K562 (cell line): Measurements from ENCODE around the gene CPT1C. TPM values are rescaled to one million over a fixed set of nuclear protein-coding genes. Genes with fewer than 3 reads are reported as not detected.
A peak's percentile ranks its signal among the peaks of the same experiment; 100 is the strongest.

ENCODE experiments used
- ATAC-seq: fragments of 200-7000 bp; cut with Tn5 transposase; 3 replicates; pipeline ENCODE4 v1.9.1; 2020; ENCODE audit warnings: moderate library complexity
- BruUV-seq: library from RNA; stranded (reverse); fragments of 400-500 nt; replicated peaks from 2 replicates; lab custom pipeline; 2021; lab: Mats Ljungman, UMichigan
- CTCF ChIA-PET: fragments of 300-600 bp; formaldehyde crosslinking; extraction: SDS; loops from one replicate; lab custom pipeline; 2021; ENCODE audit warnings: low intra/inter-chr PET ratio; lab: Yijun Ruan, JAX
- POLR2A ChIA-PET: fragments of 300-600, 350-650 bp; sonication (Branson Sonifier 250); formaldehyde crosslinking; extraction: SDS; loops from one replicate; lab custom pipeline; 2021; ENCODE audit warnings: antibody characterized with exemption, inconsistent platforms; lab: Yijun Ruan, JAX
- DNase-seq, 4 experiments: peaks; one replicate each; pipeline versions ENCODE4 v3.0.0 to v3.0.0-alpha.2; 2011 to 2018; ENCODE audit warnings: low spot score in 3 of 4, mixed read lengths in 3 of 4; ENCODE audit errors: extremely low read depth in 1 of 4
- FAIRE-seq: peaks from 2 replicates; lab custom pipeline; 2011; peaks lifted over from hg19 to GRCh38; lab: Jason Lieb, UNC
- H2AFZ ChIP-seq: 2 replicates; pipeline ENCODE4 v1.6.0; 2011; ENCODE audit warnings: low read depth, low read length, control low read depth, inconsistent platforms
- H3K27ac ChIP-seq: fragments of 200-600 bp; 3 replicates; pipeline ENCODE4 v1.8.0; 2011; ENCODE audit warnings: low read depth, mild to moderate bottlenecking, control low read depth, inconsistent platforms, low read length, moderate library complexity, mixed read lengths; ENCODE audit errors: extremely low read depth
- H3K27me3 ChIP-seq, 2 experiments: fragments of 300-600 bp in 1 of 2; 2 replicates in 1 of 2; 3 replicates in 1 of 2; pipeline versions ENCODE4 v1.6.0 to v1.8.0; 2011; ENCODE audit warnings: inconsistent platforms in 2 of 2, low read length in 2 of 2, mild to moderate bottlenecking in 1 of 2, mixed read lengths in 1 of 2, moderate library complexity in 1 of 2; ENCODE audit not compliant: control insufficient read depth in 2 of 2, insufficient read depth in 2 of 2
- H3K36me3 ChIP-seq: fragments of 300-600 bp; 3 replicates; pipeline ENCODE4 v1.8.0; 2011; ENCODE audit warnings: mild to moderate bottlenecking, low read length, inconsistent platforms; ENCODE audit not compliant: control insufficient read depth, insufficient read depth
- H3K4me1 ChIP-seq, 2 experiments: fragments of 200-600 bp in 1 of 2; replicated peaks in 1 of 2; 2 replicates in 1 of 2; 3 replicates in 1 of 2; pipeline versions ENCODE4 v1.5.1 to v1.8.0; 2011; ENCODE audit warnings: inconsistent platforms in 2 of 2, low read length in 2 of 2, mild to moderate bottlenecking in 1 of 2, mixed read lengths in 1 of 2, moderate library complexity in 1 of 2; ENCODE audit not compliant: control insufficient read depth in 2 of 2, insufficient read depth in 2 of 2
- H3K4me2 ChIP-seq: 2 replicates; pipeline ENCODE4 v1.6.1; 2011; ENCODE audit warnings: low read length, control low read depth, inconsistent platforms, mixed read lengths; ENCODE audit not compliant: insufficient read depth
- H3K4me3 ChIP-seq: fragments of 200-600 bp; sonication (generic), shearing (Covaris generic); 2 replicates; pipeline ENCODE4 v1.5.1; 2016; ENCODE audit warnings: control low read depth, inconsistent platforms
- H3K79me2 ChIP-seq: fragments of 200-600 bp; 3 replicates; pipeline ENCODE4 v1.8.0; 2011; ENCODE audit warnings: low read length, inconsistent platforms; ENCODE audit not compliant: control insufficient read depth, insufficient read depth
- H3K9ac ChIP-seq, 2 experiments: 2 replicates each; pipeline versions ENCODE4 v1.6.0 to v1.6.1; 2011; ENCODE audit warnings: low read depth in 2 of 2, low read length in 2 of 2, control low read depth in 1 of 2, inconsistent platforms in 1 of 2, mild to moderate bottlenecking in 1 of 2, mixed read lengths in 1 of 2; ENCODE audit not compliant: insufficient read depth in 1 of 2
- H3K9me1 ChIP-seq: one replicate; pipeline ENCODE4 v1.6.0; 2011; ENCODE audit warnings: inconsistent platforms, mild to moderate bottlenecking, low read length, moderate library complexity; ENCODE audit not compliant: control insufficient read depth, insufficient read depth
- H3K9me3 ChIP-seq: replicated peaks from 2 replicates; pipeline ENCODE4 v1.5.1; 2011; ENCODE audit warnings: low read depth, low read length, inconsistent platforms; ENCODE audit not compliant: control insufficient read depth, insufficient read depth
- H4K20me1 ChIP-seq: replicated peaks from 2 replicates; pipeline ENCODE4 v1.6.1; 2011; ENCODE audit warnings: low read length, inconsistent platforms, mixed read lengths; ENCODE audit not compliant: control insufficient read depth, insufficient read depth
- ATF3 ChIP-seq, 2 experiments: fragments of 450-650 bp in 1 of 2; sonication (generic) in 1 of 2; formaldehyde crosslinking in 1 of 2; IDR thresholded peaks in 1 of 2; conservative IDR thresholded peaks in 1 of 2; 2 replicates each; pipeline versions ENCODE4 v1.6.1 to v1.8.1; 2016 to 2023; ENCODE audit warnings: mild to moderate bottlenecking in 2 of 2, moderate library complexity in 2 of 2, inconsistent platforms in 1 of 2, missing genetic modification reagents in 1 of 2
- ATF7 ChIP-seq: fragments of 450-650 bp; IDR thresholded peaks from 2 replicates; pipeline ENCODE4 v1.7.1; 2014; ENCODE audit warnings: mild to moderate bottlenecking, moderate library complexity
- CREB5 ChIP-seq: fragments of 250-450 bp; sonication (Bioruptor Pico); IDR thresholded peaks from 2 replicates; pipeline ENCODE4 v1.5.0; 2020; ENCODE audit warnings: mild to moderate bottlenecking
- JUND ChIP-seq, 2 experiments: IDR thresholded peaks; 2 replicates in 1 of 2; 3 replicates in 1 of 2; pipeline ENCODE4 v1.6.1; 2011; ENCODE audit warnings: borderline replicate concordance in 2 of 2, low read depth in 2 of 2, low read length in 2 of 2, improper control_type of control experiment in 1 of 2, missing biosample characterization in 1 of 2, missing genetic modification characterization in 1 of 2, missing genetic modification reagents in 1 of 2
- RCOR1 ChIP-seq, 2 experiments: IDR thresholded peaks; 2 replicates each; pipeline ENCODE4 v1.6.1; 2012; ENCODE audit warnings: low read depth in 2 of 2, low read length in 2 of 2, borderline replicate concordance in 1 of 2, improper control_type of control experiment in 1 of 2
- SPI1 ChIP-seq: IDR thresholded peaks from 2 replicates; pipeline ENCODE4 v1.6.1; 2011; ENCODE audit warnings: low read depth, low read length, control low read depth, borderline replicate concordance
- SUPT5H ChIP-seq: fragments of 450-650 bp; IDR thresholded peaks from 2 replicates; pipeline ENCODE4 v1.6.1; 2016
- TBP ChIP-seq: optimal IDR thresholded peaks from 2 replicates; pipeline ENCODE3; 2011; ENCODE audit warnings: low read depth, low read length, improper control_type of control experiment
- YY1 ChIP-seq, 3 experiments: IDR thresholded peaks; 2 replicates each; pipeline ENCODE4 v1.6.1; 2011; ENCODE audit warnings: low read length in 2 of 3, mild to moderate bottlenecking in 2 of 3, moderate library complexity in 2 of 3, borderline replicate concordance in 1 of 3, control low read depth in 1 of 3, low read depth in 1 of 3; ENCODE audit not compliant: insufficient read depth in 3 of 3, insufficient replicate concordance in 2 of 3, control insufficient read depth in 1 of 3, insufficient read length in 1 of 3; ENCODE audit errors: extremely low read depth in 1 of 3
- ZBTB17 ChIP-seq: fragments of 450-650 bp; formaldehyde crosslinking; IDR thresholded peaks from 2 replicates; pipeline ENCODE4 v1.4.0; 2020; ENCODE audit warnings: mild to moderate bottlenecking
- ZNF23 ChIP-seq: fragments of 250-450 bp; sonication (Bioruptor Pico); IDR thresholded peaks from 2 replicates; pipeline ENCODE4 v1.4.0; 2020; ENCODE audit warnings: mild to moderate bottlenecking
- WGBS: fragments of 100-300 bp; shearing (Covaris generic); methylation state at CpG from one replicate; pipeline ENCODE4 v1.1.6; 2016; ENCODE audit warnings: low coverage, mixed read lengths; ENCODE audit not compliant: insufficient coverage; ENCODE audit errors: missing lambda C conversion rate; 5-methylcytosine and 5-hydroxymethylcytosine counted together
- in situ Hi-C: fragments of 300-500 bp; cut with MboI; formaldehyde crosslinking; loops from 4 replicates; pipeline ENCODE4 v1.15.0; 2018; ENCODE audit warnings: inconsistent platforms, mixed read lengths
- intact Hi-C: fragments of 100-400 bp; cut with micrococcal nuclease; formaldehyde crosslinking; loops from 2 replicates; pipeline ENCODE4 v1.14.2; 2022
- polyA plus RNA-seq, 8 experiments: library from polyadenylated mRNA; depleted of rRNA in 4 of 8; stranded (reverse) in 5 of 8; unstranded in 3 of 8; fragments of >200 nt; fragmentation: Nextera tagmentation in 2 of 8; fragmentation: Illumina TruSeq in 1 of 8; extraction: Ambion mirVana in 2 of 8; extraction: Trizol in 1 of 8; gene quantifications; 2 replicates each; pipeline versions ENCODE4 v1.2.1 to v1.2.3, GENCODE V29; 2011 to 2014; ENCODE audit warnings: inconsistent platforms in 1 of 8, missing spikeins in 1 of 8
- total RNA-seq, 7 experiments: library from RNA; depleted of rRNA in 6 of 7; stranded (reverse); fragments of >200 nt in 6 of 7; fragmentation: Illumina TruSeq in 2 of 7; extraction: Trizol in 2 of 7; gene quantifications; 2 replicates each; pipeline versions ENCODE4 v1.2.1 to v1.2.3, GENCODE V29; 2011 to 2021; ENCODE audit warnings: low replicate concordance in 1 of 7
- TF ChIP-seq, protein P1 (sequence below): sonication (generic); IDR thresholded peaks from 2 replicates; pipeline ENCODE4 v1.6.1; 2016
- TF ChIP-seq, protein P2 (sequence below), 2 experiments: fragments of 150-350 bp in 1 of 2; IDR thresholded peaks; 2 replicates each; pipeline ENCODE4 v1.6.1; 2012 to 2016; ENCODE audit warnings: low read depth in 2 of 2, low read length in 2 of 2, mild to moderate bottlenecking in 1 of 2, moderate library complexity in 1 of 2

The CPT1C gene
- total and polyA plus RNA-seq, 9 of the 15 experiments (the other 6 are each of a cell fraction or from before 2014, with no cell fraction given) = 1.9 to 12.3 (median 3.0) TPM

- peaks cover 58% of the 10 kb centered on the region for H3K79me2 ChIP-seq
- 70% methylated on average over 2 of the region's 2 CpGs for WGBS
- H3K4me3 ChIP-seq = peak overlapping the region; percentile 81
- no peak overlapping the region for H2AFZ ChIP-seq
- H3K27ac ChIP-seq = peak overlapping the region; percentile 91
- peaks cover 56% of the 10 kb centered on the region for H3K36me3 ChIP-seq
- ATAC-seq = no peak
- H3K9ac ChIP-seq = peak overlapping the region; percentile 94 to 98
- H3K4me2 ChIP-seq = peak overlapping the region; percentile 99
- H3K27me3 ChIP-seq = no peaks in the 10 kb centered on the region
- H3K4me1 ChIP-seq = peaks cover 16 to 35% of the 10 kb centered on the region in 2 experiments; a peak in 4 of 5 replicates
- POLR2A ChIA-PET = interaction anchor here (5.2 to 6.1 kb wide), 2 partner anchors 9 to 11 kb away, joined by 28 to 35 read pairs; partner anchors contain the start of gene PRMT1
- intact Hi-C loops (no loop called here), in situ Hi-C loops (no loop called here)
- H3K9me3 ChIP-seq = no peaks in the 10 kb centered on the region
- peak in 1 of 4 experiments; percentile 31 for DNase-seq
- H3K9me1 ChIP-seq = no peaks in the 10 kb centered on the region
- FAIRE-seq = peak; percentile 40
- no TSS peak for BruUV-seq
- CTCF ChIA-PET = no interaction called here
- H4K20me1 ChIP-seq = peaks cover 6% of the 10 kb centered on the region; the same call in 1 of the 2 replicates
- peak in 1 of 3 experiments; percentile 23 for TF ChIP-seq YY1 (IDR thresholded peaks at IDR 0.05; ENCODE audit: borderline replicate concordance in 1 of 3, control insufficient read depth in 1 of 3, extremely low read depth in 1 of 3, insufficient read depth in 3 of 3, insufficient read length in 1 of 3, insufficient replicate concordance in 2 of 3, low read depth in 1 of 3, low read length in 2 of 3)
- peak; percentile 83 for TF ChIP-seq JUND (IDR thresholded peaks at IDR 0.05; ENCODE audit: borderline replicate concordance, low read depth, low read length)
- peak; percentile 66; the same call in 1 of the 3 replicates for TF ChIP-seq JUND (tag; IDR thresholded peaks at IDR 0.05; ENCODE audit: borderline replicate concordance, low read depth, low read length)
- TF ChIP-seq SUPT5H = no peak
- TF ChIP-seq, protein P1, sequence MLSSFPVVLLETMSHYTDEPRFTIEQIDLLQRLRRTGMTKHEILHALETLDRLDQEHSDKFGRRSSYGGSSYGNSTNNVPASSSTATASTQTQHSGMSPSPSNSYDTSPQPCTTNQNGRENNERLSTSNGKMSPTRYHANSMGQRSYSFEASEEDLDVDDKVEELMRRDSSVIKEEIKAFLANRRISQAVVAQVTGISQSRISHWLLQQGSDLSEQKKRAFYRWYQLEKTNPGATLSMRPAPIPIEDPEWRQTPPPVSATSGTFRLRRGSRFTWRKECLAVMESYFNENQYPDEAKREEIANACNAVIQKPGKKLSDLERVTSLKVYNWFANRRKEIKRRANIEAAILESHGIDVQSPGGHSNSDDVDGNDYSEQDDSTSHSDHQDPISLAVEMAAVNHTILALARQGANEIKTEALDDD = peak; percentile 46; the same call in 1 of the 2 replicates
- no peak for TF ChIP-seq CREB5
- peak; percentile 68 for TF ChIP-seq ATF7
- no peak for TF ChIP-seq TBP
- TF ChIP-seq ATF3 (IDR thresholded peaks at IDR 0.05) = peak; percentile 84
- no peak for TF ChIP-seq ATF3 (CRISPR knock-in tag; conservative IDR thresholded peaks at IDR 0.05)
- TF ChIP-seq, protein P2, sequence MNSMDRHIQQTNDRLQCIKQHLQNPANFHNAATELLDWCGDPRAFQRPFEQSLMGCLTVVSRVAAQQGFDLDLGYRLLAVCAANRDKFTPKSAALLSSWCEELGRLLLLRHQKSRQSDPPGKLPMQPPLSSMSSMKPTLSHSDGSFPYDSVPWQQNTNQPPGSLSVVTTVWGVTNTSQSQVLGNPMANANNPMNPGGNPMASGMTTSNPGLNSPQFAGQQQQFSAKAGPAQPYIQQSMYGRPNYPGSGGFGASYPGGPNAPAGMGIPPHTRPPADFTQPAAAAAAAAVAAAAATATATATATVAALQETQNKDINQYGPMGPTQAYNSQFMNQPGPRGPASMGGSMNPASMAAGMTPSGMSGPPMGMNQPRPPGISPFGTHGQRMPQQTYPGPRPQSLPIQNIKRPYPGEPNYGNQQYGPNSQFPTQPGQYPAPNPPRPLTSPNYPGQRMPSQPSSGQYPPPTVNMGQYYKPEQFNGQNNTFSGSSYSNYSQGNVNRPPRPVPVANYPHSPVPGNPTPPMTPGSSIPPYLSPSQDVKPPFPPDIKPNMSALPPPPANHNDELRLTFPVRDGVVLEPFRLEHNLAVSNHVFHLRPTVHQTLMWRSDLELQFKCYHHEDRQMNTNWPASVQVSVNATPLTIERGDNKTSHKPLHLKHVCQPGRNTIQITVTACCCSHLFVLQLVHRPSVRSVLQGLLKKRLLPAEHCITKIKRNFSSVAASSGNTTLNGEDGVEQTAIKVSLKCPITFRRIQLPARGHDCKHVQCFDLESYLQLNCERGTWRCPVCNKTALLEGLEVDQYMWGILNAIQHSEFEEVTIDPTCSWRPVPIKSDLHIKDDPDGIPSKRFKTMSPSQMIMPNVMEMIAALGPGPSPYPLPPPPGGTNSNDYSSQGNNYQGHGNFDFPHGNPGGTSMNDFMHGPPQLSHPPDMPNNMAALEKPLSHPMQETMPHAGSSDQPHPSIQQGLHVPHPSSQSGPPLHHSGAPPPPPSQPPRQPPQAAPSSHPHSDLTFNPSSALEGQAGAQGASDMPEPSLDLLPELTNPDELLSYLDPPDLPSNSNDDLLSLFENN (IDR thresholded peaks at IDR 0.05; ENCODE audit: low read depth in 2 of 2, low read length in 2 of 2) = peak in 1 of 2 experiments; percentile 77; a peak in 2 of 4 replicates
- TF ChIP-seq ZBTB17 (CRISPR knock-in tag) = peak; percentile 98
- peak; percentile 86 for TF ChIP-seq SPI1
- TF ChIP-seq RCOR1 (IDR thresholded peaks at IDR 0.05; ENCODE audit: borderline replicate concordance in 1 of 2, low read depth in 2 of 2, low read length in 2 of 2) = 0 out of 4 replicates have a peak, but pooled peaks of 1 of the 2 experiments have one; percentile 8
- peak; percentile 92 for TF ChIP-seq ZNF23 (CRISPR knock-in tag)
These were observed 23.4 kb upstream of the CPT1C start for GRCh38 chr19:49667473-49667872.
